GM19467 (cell line): ENCODE results near the gene LAX1.

Source experiments
- ATAC-seq: cut with Tn5 transposase; IDR thresholded peaks from one replicate; pipeline ENCODE4 v1.9.1; 2021; ENCODE audit warnings: mild to moderate bottlenecking, moderate library complexity; ENCODE audit not compliant: unreplicated experiment

Gene LAX1

DNA sequence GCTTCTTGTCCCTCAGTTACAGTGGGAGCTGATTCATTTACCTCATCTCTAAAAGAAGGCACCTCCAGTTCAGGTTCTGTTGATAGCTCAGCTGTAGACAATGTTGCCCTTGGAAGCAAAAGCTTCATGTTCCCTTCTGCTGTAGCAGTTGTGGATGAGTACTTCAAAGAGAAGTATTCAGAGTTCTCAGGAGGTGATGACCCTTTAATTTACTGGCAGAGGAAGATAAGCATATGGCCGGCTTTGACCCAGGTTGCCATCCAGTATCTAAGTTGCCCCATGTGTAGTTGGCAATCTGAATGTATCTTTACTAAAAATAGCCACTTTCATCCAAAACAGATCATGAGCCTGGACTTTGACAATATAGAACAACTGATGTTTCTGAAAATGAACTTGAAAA is 35.0 kb downstream of the LAX1 start:
- ATAC-seq = no peak

DNA sequence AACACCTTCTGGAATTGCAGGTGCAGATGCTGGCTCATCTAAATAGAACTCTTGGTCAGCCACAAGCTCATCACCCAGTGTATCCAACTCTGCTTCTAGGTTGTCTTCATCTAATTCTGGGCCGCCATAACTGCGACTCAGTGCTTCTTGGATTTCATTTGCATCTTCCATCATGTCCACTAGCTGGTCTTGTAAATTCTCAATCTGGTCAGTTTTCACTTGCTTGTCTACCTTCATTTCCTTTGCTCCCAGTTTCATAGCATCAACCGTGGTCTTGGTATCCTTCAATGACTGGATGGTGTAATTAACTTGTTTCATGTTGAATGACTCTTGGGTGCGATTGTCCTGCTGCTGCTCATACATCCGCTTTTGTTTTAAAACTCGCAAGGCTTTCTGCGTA is 40.7 kb downstream of the LAX1 start:
- no peak for ATAC-seq

GRCh38 chr1:203807196-203807595 is 42.2 kb downstream of the LAX1 start:
- ATAC-seq = no peak

DNA sequence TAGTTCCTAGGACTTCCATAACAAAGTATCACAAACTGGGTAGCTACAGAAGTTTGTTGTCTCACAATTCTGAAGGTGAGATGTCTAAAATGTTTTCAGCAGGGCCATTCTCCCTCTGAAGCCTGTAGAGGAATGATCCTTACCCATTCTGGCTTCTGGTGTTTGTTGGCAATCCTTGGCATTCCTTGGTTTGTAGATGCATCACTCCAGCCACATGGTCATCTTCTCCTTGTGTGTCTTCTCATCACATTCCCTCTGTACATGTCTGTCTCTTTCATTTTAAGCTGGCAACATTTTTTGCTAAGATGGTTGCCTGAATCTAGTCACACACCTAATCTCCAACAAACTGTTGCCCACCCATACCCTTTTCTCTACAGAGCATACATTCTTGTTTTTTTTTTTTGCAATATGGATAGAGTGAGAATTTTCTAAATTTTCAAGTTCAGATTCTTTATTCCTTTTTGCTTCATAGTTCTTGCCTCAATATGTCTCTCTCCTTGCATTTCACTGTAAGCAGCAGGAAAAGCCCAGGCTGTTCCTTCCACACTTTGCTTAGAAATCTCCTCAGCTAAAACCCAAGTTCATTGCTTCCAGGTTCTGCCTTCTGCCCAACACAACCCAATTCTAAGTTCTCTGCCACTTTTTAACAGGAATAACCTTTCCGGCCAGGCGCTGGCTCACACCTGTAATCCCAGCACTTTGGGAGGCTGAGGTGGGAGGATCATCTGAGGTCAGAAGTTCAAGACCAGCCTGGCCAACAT is 48.8 kb downstream of the LAX1 start:
- ATAC-seq = no peak

DNA sequence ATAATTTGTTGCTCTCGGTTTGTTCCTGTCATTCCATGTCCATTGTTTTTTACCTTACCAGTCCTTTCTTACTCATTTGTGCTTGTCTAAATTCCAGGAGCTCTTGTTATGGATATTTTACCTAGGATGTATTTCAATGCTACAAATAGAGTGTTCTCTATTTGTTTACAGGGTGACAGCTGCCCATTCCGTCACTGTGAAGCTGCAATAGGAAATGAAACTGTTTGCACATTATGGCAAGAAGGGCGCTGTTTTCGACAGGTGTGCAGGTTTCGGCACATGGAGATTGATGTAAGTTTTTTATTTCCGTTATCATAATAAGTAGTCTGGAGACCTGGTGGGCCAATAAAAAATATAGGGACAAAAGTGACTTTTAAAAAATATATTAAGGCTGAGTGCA is 53.4 kb downstream of the LAX1 start:
- ATAC-seq = no peak

GRCh38 chr1:203823306-203823705 is 58.3 kb downstream of the LAX1 start:
- no peak for ATAC-seq
